Measurements from ENCODE around the gene SMTN.

The SMTN gene

DNA sequence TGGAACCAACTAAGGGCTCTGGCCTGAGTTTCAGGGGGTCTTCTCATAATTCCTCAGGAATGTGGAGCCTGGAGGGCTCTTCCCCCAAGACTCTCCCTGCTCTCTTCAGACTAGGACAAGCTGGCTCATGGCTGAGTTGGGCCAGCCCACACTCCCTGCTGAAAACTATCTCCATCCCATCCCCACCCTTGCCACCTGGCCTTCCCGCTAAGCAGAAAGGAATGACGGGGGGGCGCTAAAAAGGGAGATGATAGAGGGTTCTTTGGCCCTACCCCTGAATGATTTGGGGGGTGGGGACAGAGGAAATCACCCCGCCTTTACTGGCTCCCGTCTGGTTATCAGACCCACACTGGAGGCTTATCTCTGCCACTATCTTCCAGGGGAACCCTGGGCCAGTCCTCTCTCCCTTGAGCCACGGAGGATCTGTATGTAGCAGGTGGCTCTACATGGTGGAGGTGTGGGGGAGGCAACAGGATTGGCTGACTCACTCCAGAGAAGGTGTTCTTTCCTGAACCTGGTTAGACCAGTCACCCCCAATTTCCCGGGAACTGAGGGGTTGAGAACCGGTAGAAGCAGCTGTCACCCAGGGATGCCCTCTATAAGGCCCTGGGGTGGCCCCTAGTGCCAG lies 5.7 kb downstream of the SMTN start:
- DNase-seq (ENCODE audit: low spot score): no peak
- TF ChIP-seq, protein P1, sequence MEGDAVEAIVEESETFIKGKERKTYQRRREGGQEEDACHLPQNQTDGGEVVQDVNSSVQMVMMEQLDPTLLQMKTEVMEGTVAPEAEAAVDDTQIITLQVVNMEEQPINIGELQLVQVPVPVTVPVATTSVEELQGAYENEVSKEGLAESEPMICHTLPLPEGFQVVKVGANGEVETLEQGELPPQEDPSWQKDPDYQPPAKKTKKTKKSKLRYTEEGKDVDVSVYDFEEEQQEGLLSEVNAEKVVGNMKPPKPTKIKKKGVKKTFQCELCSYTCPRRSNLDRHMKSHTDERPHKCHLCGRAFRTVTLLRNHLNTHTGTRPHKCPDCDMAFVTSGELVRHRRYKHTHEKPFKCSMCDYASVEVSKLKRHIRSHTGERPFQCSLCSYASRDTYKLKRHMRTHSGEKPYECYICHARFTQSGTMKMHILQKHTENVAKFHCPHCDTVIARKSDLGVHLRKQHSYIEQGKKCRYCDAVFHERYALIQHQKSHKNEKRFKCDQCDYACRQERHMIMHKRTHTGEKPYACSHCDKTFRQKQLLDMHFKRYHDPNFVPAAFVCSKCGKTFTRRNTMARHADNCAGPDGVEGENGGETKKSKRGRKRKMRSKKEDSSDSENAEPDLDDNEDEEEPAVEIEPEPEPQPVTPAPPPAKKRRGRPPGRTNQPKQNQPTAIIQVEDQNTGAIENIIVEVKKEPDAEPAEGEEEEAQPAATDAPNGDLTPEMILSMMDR (IDR thresholded peaks at IDR 0.05; ENCODE audit: borderline replicate concordance, control extremely low read depth, extremely low read depth, insufficient read depth, missing control alignments): no peak
- in situ Hi-C loops (cut with MboI; ENCODE audit: low sequenced_read_pairs, unreplicated experiment): no loop called here

DNA sequence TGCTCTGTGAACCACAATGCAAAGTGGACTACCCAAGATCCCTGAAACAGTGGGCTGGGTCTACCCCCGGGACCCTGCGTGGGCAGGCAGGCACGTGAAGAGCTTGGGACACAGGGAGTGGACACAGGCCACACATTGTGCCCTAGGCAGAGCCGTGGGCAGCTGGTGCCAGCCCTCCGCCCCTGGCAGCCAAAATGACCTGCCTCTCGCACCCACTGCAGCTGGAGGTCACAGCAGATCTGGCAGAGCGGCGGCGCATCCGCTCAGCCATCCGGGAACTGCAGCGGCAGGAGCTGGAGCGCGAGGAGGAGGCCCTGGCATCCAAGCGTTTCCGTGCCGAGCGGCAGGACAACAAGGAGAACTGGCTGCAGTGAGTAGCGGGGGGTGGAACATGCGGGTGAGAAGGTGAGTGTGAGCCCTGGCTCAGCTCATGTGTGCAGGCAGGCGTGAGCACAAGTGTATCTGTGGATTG lies 6.7 kb downstream of the SMTN start:
- in situ Hi-C loops (cut with MboI; ENCODE audit: low sequenced_read_pairs, unreplicated experiment): no loop called here
- TF ChIP-seq, protein P1 (IDR thresholded peaks at IDR 0.05; ENCODE audit: borderline replicate concordance, control extremely low read depth, extremely low read depth, insufficient read depth, missing control alignments): no peak
- DNase-seq (ENCODE audit: low spot score): no peak

DNA sequence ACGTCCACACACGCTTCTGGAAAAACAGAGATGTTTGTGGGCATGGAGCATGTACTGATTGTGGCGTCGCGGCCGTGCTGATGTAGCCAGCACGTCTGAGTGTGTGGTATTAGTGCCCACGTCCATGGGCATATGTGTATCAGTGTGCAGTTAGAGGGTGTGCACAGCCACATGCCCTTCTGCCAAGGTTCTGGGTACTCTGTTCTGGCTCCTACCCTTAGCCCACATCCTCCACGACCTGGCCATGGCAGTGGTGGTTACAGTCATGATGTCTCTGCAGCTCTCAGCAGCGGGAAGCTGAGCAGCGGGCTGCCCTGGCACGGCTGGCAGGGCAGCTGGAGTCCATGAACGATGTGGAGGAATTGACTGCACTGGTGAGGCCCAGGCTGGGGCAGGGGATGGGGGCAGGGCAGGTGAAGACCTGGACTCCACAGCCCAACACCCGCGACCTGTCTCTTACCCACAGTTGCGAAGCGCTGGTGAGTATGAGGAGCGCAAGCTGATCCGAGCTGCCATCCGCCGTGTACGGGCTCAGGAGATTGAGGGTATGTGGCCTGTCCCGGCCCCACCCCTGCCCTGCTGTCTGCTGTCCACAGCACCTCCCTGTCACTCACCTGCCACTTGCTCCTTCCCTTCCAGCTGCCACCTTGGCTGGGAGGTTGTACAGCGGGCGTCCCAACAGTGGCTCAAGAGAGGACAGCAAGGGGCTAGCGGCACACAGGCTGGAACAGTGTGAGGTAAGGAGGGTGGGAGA lies 7.3 kb downstream of the SMTN start:
- in situ Hi-C loops (cut with MboI; ENCODE audit: low sequenced_read_pairs, unreplicated experiment): no loop called here
- DNase-seq (ENCODE audit: low spot score): no peak
- TF ChIP-seq, protein P1 (IDR thresholded peaks at IDR 0.05; ENCODE audit: borderline replicate concordance, control extremely low read depth, extremely low read depth, insufficient read depth, missing control alignments): no peak

DNA sequence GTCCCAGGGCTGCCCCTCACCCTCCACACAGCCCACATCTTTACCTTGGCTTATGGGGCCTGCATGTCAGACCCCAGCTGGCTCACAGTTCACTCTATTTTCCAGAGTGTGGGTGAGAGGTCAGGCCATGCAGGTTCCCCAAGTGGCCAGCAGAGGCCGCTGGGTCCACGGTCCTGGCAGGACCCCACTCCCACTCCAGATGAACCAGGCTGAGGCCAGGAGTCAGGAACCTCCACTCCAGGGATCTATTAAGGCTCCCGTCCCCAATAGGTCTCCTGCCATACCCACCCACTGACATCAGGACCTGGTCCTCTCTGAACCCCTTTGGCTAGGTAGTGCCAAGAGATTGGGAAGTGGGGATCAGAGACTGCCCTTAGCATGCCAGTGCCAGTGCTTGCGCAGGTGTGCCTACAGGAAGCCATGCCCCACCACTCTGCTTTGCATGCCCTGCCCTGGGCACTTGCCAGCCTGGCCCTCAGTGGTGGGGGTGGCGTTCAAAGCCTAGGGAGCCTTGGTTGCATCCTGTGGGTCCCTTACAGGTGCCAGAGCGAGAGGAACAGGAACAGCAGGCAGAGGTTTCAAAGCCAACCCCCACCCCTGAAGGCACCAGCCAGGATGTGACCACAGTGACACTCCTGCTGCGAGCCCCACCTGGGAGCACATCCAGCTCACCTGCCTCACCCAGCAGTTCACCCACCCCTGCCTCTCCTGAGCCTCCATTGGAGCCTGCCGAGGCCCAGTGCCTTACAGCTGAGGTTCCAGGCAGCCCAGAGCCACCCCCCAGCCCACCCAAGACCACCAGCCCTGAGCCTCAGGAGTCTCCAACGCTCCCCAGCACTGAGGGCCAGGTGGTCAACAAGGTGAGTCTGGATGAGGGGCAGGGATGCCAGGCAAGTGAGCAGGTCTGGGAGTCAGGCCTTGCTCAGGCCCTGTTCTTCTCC lies 8.3 kb downstream of the SMTN start:
- in situ Hi-C loops (cut with MboI; ENCODE audit: low sequenced_read_pairs, unreplicated experiment): no loop called here
- DNase-seq (ENCODE audit: low spot score): peak; percentile 84

DNA sequence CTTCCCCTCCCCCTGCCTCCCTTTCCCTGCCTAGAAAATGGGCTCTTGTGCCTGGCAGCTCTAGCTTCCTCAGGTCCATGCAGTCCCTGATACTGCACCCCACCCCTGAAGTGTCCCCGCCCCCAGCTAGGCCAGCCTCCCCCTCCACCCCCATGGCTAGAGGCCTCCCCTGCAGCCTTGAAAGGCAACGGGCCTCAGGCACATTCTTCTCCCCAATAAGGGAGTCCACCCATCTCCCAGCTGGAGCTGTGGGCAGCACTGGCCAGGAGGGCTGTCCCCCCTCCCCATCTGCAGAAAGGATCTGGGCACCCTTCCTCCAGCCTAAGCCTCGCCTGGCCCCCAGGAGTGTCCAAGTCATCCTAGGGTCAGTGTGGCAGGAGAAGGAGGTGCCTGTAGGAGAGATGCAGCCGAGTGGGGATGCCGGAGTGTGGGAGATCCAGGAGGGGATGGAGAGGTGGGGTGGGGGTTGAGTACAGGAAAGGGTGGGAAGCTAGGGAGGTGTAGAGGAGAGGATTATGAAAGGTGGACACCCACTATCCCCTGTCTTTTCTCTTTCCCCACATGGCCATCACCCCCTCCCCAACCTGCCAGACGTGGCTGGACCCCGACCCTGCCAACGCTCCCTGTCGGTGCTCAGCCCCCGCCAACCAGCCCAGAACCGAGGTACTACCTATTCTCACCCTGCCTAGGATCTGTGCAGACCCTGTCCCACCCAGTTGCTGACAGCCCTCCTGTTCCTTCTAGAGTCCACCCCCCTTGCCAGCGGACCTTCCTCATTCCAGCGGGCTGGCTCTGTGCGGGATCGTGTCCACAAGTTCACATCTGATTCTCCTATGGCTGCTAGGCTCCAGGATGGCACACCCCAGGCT lies 9.3 kb downstream of the SMTN start:
- in situ Hi-C loops (cut with MboI; ENCODE audit: low sequenced_read_pairs, unreplicated experiment): no loop called here
- TF ChIP-seq, protein P1 (IDR thresholded peaks at IDR 0.05; ENCODE audit: borderline replicate concordance, control extremely low read depth, extremely low read depth, insufficient read depth, missing control alignments): no peak
- DNase-seq (ENCODE audit: low spot score): no peak

More for the DNA sequence above, 8.3 kb downstream of the SMTN start:
- TF ChIP-seq, protein P1 (IDR thresholded peaks at IDR 0.05; ENCODE audit: borderline replicate concordance, control extremely low read depth, extremely low read depth, insufficient read depth, missing control alignments): peak; percentile 85

All from GM13976 (cell line).